ENCODE results near the gene RNF212.

RNF212 gene

GRCh38 chr4:1065732-1066131 is 47.6 kb downstream of the RNF212 start (continued):
- no peak for TF ChIP-seq CSRNP3 (CRISPR knock-in tag; IDR thresholded peaks at IDR 0.05)
- TF ChIP-seq ZFP30 (CRISPR knock-in tag; IDR thresholded peaks at IDR 0.05), result no peak

- no peak for TF ChIP-seq TCF4 (CRISPR knock-in tag; IDR thresholded peaks at IDR 0.05; ENCODE audit: borderline replicate concordance)
- no peak for TF ChIP-seq ZNF565 (CRISPR knock-in tag; conservative IDR thresholded peaks at IDR 0.05; ENCODE audit: low read depth)
- no peak for TF ChIP-seq ZFP30 (CRISPR knock-in tag; IDR thresholded peaks at IDR 0.05)
- no peak for TF ChIP-seq ZFP3 (CRISPR knock-in tag; IDR thresholded peaks at IDR 0.05)
- no peak for TF ChIP-seq PATZ1 (CRISPR knock-in tag; IDR thresholded peaks at IDR 0.05; ENCODE audit: borderline replicate concordance)
- no peak for TF ChIP-seq PPARA (CRISPR knock-in tag; IDR thresholded peaks at IDR 0.05; ENCODE audit: borderline replicate concordance)
- no peak for TF ChIP-seq OSR1 (CRISPR knock-in tag; IDR thresholded peaks at IDR 0.05)
- TF ChIP-seq RARB (CRISPR knock-in tag; IDR thresholded peaks at IDR 0.05), result no peak
- TF ChIP-seq ZNF8 (CRISPR knock-in tag; IDR thresholded peaks at IDR 0.05), result no peak
- no peak for TF ChIP-seq ESRRG (CRISPR knock-in tag; IDR thresholded peaks at IDR 0.05)
- no peak for TF ChIP-seq POU6F1 (CRISPR knock-in tag; IDR thresholded peaks at IDR 0.05; ENCODE audit: borderline replicate concordance, low read depth)
- no peak for TF ChIP-seq SNAI2 (CRISPR knock-in tag; IDR thresholded peaks at IDR 0.05)
- TF ChIP-seq ARNTL (CRISPR knock-in tag; IDR thresholded peaks at IDR 0.05; ENCODE audit: borderline replicate concordance, low read depth), result no peak
- no peak for TF ChIP-seq ZNF70 (CRISPR knock-in tag; IDR thresholded peaks at IDR 0.05)
- TF ChIP-seq CSRNP3 (CRISPR knock-in tag; IDR thresholded peaks at IDR 0.05), result no peak
- no peak for ATAC-seq
Observed at GRCh38 chr4:1062419-1062818, 50.9 kb downstream of the RNF212 start.

- TF ChIP-seq RARB (CRISPR knock-in tag; IDR thresholded peaks at IDR 0.05) (no peak), ZC3H10 (CRISPR knock-in tag; IDR thresholded peaks at IDR 0.05) (no peak), PPARA (CRISPR knock-in tag; IDR thresholded peaks at IDR 0.05; ENCODE audit: borderline replicate concordance) (no peak), ISL1 (CRISPR knock-in tag; IDR thresholded peaks at IDR 0.05) (no peak), ZNF565 (CRISPR knock-in tag; conservative IDR thresholded peaks at IDR 0.05; ENCODE audit: low read depth) (no peak), ZFP30 (CRISPR knock-in tag; IDR thresholded peaks at IDR 0.05) (no peak), ZNF70 (CRISPR knock-in tag; IDR thresholded peaks at IDR 0.05) (no peak), OSR1 (CRISPR knock-in tag; IDR thresholded peaks at IDR 0.05) (no peak), TCF4 (CRISPR knock-in tag; IDR thresholded peaks at IDR 0.05; ENCODE audit: borderline replicate concordance) (no peak)
- ATAC-seq, result no peak
Observed at GRCh38 chr4:1061760-1062159, 51.6 kb downstream of the RNF212 start.

GRCh38 chr4:1061056-1061700 is 52.2 kb downstream of the RNF212 start:
- no peak for ATAC-seq
- no peak for TF ChIP-seq TCF4 (CRISPR knock-in tag; IDR thresholded peaks at IDR 0.05; ENCODE audit: borderline replicate concordance)
- no peak for TF ChIP-seq ZFP3 (CRISPR knock-in tag; IDR thresholded peaks at IDR 0.05)
- TF ChIP-seq CSRNP3 (CRISPR knock-in tag; IDR thresholded peaks at IDR 0.05), result no peak
- TF ChIP-seq ESRRG (CRISPR knock-in tag; IDR thresholded peaks at IDR 0.05), result no peak
- no peak for TF ChIP-seq OSR1 (CRISPR knock-in tag; IDR thresholded peaks at IDR 0.05)
- no peak for TF ChIP-seq ZNF70 (CRISPR knock-in tag; IDR thresholded peaks at IDR 0.05)
- TF ChIP-seq CSDC2 (CRISPR knock-in tag; IDR thresholded peaks at IDR 0.05), result no peak
- TF ChIP-seq PATZ1 (CRISPR knock-in tag; IDR thresholded peaks at IDR 0.05; ENCODE audit: borderline replicate concordance), result no peak
- TF ChIP-seq GLIS3 (CRISPR knock-in tag; IDR thresholded peaks at IDR 0.05), result no peak
- TF ChIP-seq RARB (CRISPR knock-in tag; IDR thresholded peaks at IDR 0.05), result no peak
- no peak for TF ChIP-seq TSHZ2 (CRISPR knock-in tag; IDR thresholded peaks at IDR 0.05)
- no peak for TF ChIP-seq ARNTL (CRISPR knock-in tag; IDR thresholded peaks at IDR 0.05; ENCODE audit: borderline replicate concordance, low read depth)
- TF ChIP-seq SNAI2 (CRISPR knock-in tag; IDR thresholded peaks at IDR 0.05), result no peak
